K562 (cell line): ENCODE results near the gene ITPR3. TPM values are rescaled to one million over a fixed set of nuclear protein-coding genes. Genes with fewer than 3 reads are reported as not detected.
A peak's percentile ranks its signal among the peaks of the same experiment; 100 is the strongest.

Experiments used
- ESRRB ChIP-seq: fragments of 250-450 bp; sonication (Bioruptor Pico); IDR thresholded peaks from 2 replicates; pipeline ENCODE4 v1.5.0; 2020; ENCODE audit warnings: mild to moderate bottlenecking, moderate library complexity, borderline replicate concordance
- FOXK2 ChIP-seq, 2 experiments: fragments of 450-650 bp; IDR thresholded peaks in 1 of 2; conservative IDR thresholded peaks in 1 of 2; 2 replicates each; pipeline ENCODE4 v1.6.1; 2016; ENCODE audit warnings: low read depth in 2 of 2, mild to moderate bottlenecking in 1 of 2
- HEY1 ChIP-seq: fragments of 250-450 bp; sonication (Bioruptor Pico); IDR thresholded peaks from 2 replicates; pipeline ENCODE4 v1.5.0; 2020; ENCODE audit warnings: mild to moderate bottlenecking, moderate library complexity, borderline replicate concordance
- KHSRP ChIP-seq: fragments of 450-650 bp; IDR thresholded peaks from 2 replicates; pipeline ENCODE4 v1.6.1; 2017
- MCM5 ChIP-seq: fragments of 450-650 bp; IDR thresholded peaks from 2 replicates; pipeline ENCODE4 v1.6.1; 2016; ENCODE audit warnings: low read depth
- PRMT5 ChIP-seq: sonication (generic); formaldehyde crosslinking; IDR thresholded peaks from 2 replicates; pipeline ENCODE4 v1.5.0; 2020; ENCODE audit warnings: missing genetic modification reagents
- RFX7 ChIP-seq: fragments of 250-450 bp; sonication (Bioruptor Pico); IDR thresholded peaks from 2 replicates; pipeline ENCODE4 v1.5.1; 2021; ENCODE audit warnings: mild to moderate bottlenecking
- SMARCE1 ChIP-seq: fragments of 450-650 bp; IDR thresholded peaks from 2 replicates; pipeline ENCODE4 v1.7.1; 2016; ENCODE audit warnings: mild to moderate bottlenecking
- SPI1 ChIP-seq: IDR thresholded peaks from 2 replicates; pipeline ENCODE4 v1.6.1; 2011; ENCODE audit warnings: low read depth, low read length, control low read depth, borderline replicate concordance
- TSHZ1 ChIP-seq: fragments of 250-450 bp; sonication (Bioruptor Pico); IDR thresholded peaks from 2 replicates; pipeline ENCODE4 v1.4.0; 2020; ENCODE audit warnings: mild to moderate bottlenecking, moderate library complexity
- polyA plus RNA-seq, 8 experiments: library from polyadenylated mRNA; depleted of rRNA in 4 of 8; stranded (reverse) in 5 of 8; unstranded in 3 of 8; fragments of >200 nt; fragmentation: Nextera tagmentation in 2 of 8; fragmentation: Illumina TruSeq in 1 of 8; extraction: Ambion mirVana in 2 of 8; extraction: Trizol in 1 of 8; gene quantifications; 2 replicates each; pipeline versions ENCODE4 v1.2.1 to v1.2.3, GENCODE V29; 2011 to 2014; ENCODE audit warnings: inconsistent platforms in 1 of 8, missing spikeins in 1 of 8
- total RNA-seq, 7 experiments: library from RNA; depleted of rRNA in 6 of 7; stranded (reverse); fragments of >200 nt in 6 of 7; fragmentation: Illumina TruSeq in 2 of 7; extraction: Trizol in 2 of 7; gene quantifications; 2 replicates each; pipeline versions ENCODE4 v1.2.1 to v1.2.3, GENCODE V29; 2011 to 2021; ENCODE audit warnings: low replicate concordance in 1 of 7
- TF ChIP-seq, protein P1 (sequence below), 2 experiments: fragments of 450-650 bp; IDR thresholded peaks; 2 replicates each; pipeline ENCODE4 v1.6.1; 2016; ENCODE audit warnings: mild to moderate bottlenecking in 2 of 2, borderline replicate concordance in 1 of 2, low read depth in 1 of 2, moderate library complexity in 1 of 2
- TF ChIP-seq, protein P2 (sequence below): IDR thresholded peaks from 2 replicates; pipeline ENCODE4 v1.6.1; 2014; ENCODE audit warnings: antibody characterized with exemption

ITPR3 gene
- total and polyA plus RNA-seq, 9 of the 15 experiments (the other 6 are each of a cell fraction or from before 2014, with no cell fraction given): 0.39 to 35.7 (median 13.2) TPM

DNA sequence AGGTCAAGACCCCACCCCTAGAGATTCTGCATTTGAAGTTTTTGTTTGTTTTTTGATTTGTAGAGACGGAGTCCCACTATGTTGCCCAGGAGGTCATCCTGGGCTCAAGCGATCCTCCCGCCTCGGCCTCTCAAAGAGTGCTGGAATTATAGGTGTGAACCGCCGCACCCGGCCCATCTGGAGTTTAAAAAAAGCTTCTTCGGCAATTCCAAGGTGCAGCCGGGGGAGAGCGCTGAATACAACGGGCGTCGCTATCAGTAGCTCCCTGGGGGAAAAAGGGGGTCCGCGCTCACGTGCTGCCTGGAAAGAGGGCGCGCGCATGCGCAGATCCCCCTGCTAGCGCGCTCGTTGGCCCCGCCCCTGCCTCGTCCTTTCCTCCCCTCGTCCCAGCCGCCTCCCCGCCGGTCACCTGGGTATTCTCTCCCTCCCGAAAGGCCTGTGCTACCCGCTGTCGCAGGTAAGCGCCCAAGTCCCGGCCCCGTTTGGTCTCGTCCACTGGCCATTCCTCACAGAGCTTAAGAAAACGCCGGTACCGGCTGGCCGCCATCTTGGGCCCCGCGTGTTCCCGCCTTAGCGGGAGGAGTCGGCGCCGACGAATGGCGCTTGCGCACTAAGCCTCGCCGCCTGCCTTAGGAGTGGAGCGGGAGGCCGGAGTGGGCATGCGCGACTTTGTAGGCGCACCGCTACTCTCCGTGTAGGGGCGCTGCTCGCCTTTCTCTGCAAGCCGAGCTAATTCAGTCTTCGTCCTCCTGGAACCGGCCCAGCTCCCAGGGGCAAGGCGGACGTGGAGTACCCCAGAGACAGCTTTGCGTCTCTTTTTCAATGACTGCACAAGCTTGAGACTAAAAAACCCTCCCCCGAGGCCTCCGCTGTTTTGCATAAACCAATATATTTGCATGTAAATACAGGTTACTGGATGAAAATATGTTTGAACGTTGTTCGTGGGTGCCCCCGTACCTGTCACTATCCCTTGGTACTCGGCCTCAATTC, 90.3 kb downstream of the ITPR3 start, which contains the start of gene UQCC2 (continued):
- TF ChIP-seq FOXK2 (conservative IDR thresholded peaks at IDR 0.05 in 1 of 2, IDR thresholded peaks at IDR 0.05 in 1 of 2; ENCODE audit: low read depth in 2 of 2) (no peak), MCM5 (no peak), SMARCE1 (peak; percentile 33; the same call in 1 of the 2 replicates), RFX7 (CRISPR knock-in tag) (0 out of 2 replicates have a peak, but pooled peaks have one; percentile 12), ESRRB (no peak), KHSRP (no peak), HEY1 (CRISPR knock-in tag) (no peak), SPI1 (no peak), TSHZ1 (CRISPR knock-in tag) (no peak), PRMT5 (CRISPR knock-in tag) (no peak)
- TF ChIP-seq, protein P1, sequence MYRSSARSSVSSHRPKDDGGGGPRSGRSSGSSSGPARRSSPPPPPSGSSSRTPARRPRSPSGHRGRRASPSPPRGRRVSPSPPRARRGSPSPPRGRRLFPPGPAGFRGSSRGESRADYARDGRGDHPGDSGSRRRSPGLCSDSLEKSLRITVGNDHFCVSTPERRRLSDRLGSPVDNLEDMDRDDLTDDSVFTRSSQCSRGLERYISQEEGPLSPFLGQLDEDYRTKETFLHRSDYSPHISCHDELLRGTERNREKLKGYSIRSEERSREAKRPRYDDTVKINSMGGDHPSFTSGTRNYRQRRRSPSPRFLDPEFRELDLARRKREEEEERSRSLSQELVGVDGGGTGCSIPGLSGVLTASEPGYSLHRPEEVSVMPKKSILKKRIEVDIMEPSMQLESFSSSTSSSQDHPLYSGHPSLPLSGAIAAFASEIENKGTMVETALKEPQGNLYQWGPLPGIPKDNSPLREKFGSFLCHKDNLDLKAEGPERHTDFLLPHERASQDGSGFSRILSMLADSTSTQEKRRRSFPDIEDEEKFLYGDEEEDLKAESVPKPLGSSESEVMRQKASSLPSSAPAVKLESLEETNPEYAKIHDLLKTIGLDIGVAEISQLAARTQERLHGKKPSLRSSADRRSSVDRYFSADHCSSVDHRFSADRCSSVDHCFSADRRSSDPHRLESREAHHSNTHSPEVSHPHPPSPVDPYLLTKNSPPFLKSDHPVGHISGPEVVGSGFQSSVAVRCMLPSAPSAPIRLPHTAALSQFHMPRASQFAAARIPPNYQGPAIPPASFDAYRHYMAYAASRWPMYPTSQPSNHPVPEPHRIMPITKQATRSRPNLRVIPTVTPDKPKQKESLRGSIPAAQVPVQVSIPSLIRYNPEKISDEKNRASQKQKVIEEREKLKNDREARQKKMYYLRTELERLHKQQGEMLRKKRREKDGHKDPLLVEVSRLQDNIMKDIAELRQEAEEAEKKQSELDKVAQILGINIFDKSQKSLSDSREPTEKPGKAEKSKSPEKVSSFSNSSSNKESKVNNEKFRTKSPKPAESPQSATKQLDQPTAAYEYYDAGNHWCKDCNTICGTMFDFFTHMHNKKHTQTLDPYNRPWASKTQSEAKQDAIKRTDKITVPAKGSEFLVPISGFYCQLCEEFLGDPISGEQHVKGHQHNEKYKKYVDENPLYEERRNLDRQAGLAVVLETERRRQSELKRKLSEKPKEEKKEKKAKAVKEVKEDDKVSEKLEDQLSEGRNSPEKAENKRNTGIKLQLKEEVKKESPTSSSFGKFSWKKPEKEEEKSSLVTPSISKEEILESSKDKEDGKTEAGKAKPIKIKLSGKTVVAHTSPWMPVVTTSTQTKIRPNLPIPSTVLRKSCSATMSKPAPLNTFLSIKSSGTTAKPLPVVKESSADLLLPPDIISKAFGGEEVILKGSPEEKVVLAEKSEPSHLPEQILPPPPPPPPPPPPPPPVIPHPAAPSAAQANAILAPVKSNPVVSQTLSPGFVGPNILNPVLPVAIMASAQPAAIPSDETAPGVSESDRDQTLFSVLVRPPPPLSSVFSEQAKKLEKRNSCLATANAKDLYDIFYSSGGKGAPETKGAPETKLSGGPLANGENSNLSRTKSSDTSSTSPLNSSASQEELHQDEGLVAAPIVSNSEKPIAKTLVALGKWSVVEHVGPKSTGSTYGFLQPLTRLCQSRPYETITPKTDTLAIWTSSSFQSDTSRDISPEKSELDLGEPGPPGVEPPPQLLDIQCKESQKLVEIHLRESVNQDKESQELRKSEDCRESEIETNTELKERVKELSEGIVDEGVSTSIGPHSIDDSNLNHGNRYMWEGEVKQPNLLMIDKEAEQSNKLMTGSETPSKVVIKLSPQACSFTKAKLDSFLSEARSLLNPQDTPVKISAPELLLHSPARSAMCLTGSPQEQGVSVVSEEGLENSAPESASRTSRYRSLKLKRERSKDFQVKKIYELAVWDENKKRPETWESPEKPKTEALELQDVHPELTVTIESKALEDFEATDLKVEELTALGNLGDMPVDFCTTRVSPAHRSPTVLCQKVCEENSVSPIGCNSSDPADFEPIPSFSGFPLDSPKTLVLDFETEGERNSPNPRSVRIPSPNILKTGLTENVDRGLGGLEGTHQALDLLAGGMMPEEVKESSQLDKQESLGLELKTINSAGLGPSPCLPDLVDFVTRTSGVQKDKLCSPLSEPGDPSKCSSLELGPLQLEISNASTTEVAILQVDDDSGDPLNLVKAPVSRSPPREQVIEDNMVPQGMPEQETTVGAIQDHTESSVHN (IDR thresholded peaks at IDR 0.05; ENCODE audit: borderline replicate concordance in 1 of 2, low read depth in 1 of 2): no peak
- TF ChIP-seq, protein P2, sequence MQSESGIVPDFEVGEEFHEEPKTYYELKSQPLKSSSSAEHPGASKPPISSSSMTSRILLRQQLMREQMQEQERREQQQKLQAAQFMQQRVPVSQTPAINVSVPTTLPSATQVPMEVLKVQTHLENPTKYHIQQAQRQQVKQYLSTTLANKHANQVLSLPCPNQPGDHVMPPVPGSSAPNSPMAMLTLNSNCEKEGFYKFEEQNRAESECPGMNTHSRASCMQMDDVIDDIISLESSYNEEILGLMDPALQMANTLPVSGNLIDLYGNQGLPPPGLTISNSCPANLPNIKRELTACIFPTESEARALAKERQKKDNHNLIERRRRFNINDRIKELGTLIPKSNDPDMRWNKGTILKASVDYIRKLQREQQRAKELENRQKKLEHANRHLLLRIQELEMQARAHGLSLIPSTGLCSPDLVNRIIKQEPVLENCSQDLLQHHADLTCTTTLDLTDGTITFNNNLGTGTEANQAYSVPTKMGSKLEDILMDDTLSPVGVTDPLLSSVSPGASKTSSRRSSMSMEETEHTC: peak; percentile 65
